Caco-2 (cell line): ENCODE data around the gene GTF2B. TPM values are rescaled to one million over a fixed set of nuclear protein-coding genes. Genes with fewer than 3 reads are reported as not detected.
A peak's percentile ranks its signal among the peaks of the same experiment; 100 is the strongest.

Source experiments
- BruUV-seq: library from RNA; stranded (reverse); fragments of 400-500 nt; replicated peaks from 2 replicates; lab custom pipeline; 2021; lab: Mats Ljungman, UMichigan
- CTCF ChIA-PET: fragments of 300-600 bp; sonication (Branson Sonifier 250); formaldehyde crosslinking; loops from one replicate; lab custom pipeline; 2022; ENCODE audit warnings: antibody characterized with exemption; lab: Charles Lee
- POLR2A ChIA-PET: fragments of 300-600 bp; sonication (Branson Sonifier 250); formaldehyde crosslinking; loops from one replicate; lab custom pipeline; 2022; ENCODE audit warnings: antibody characterized with exemption; lab: Charles Lee
- DNase-seq, 2 experiments: peaks; one replicate each; pipeline versions ENCODE4 v3.0.0 to v3.0.0-alpha.2; 2020 to 2022
- H3K27me3 ChIP-seq: replicated peaks from 2 replicates; pipeline ENCODE4 v1.6.0; 2011; ENCODE audit warnings: low read length; ENCODE audit not compliant: control insufficient read depth, insufficient read depth
- H3K36me3 ChIP-seq: 2 replicates; pipeline ENCODE4 v1.5.1; 2011; ENCODE audit warnings: low read length; ENCODE audit not compliant: control insufficient read depth, insufficient read depth
- H3K4me1 ChIP-seq: fragments of 250-450 bp; sonication (Bioruptor Pico); 2 replicates; pipeline ENCODE4 v1.5.1; 2020; ENCODE audit warnings: mild to moderate bottlenecking
- H3K4me3 ChIP-seq: 2 replicates; pipeline ENCODE4 v1.5.1; 2011; ENCODE audit warnings: low read depth, mild to moderate bottlenecking, control low read depth, low read length
- H3K9me3 ChIP-seq: fragments of 250-450 bp; sonication (Bioruptor Pico); 2 replicates; pipeline ENCODE4 v1.5.1; 2020; ENCODE audit warnings: mild to moderate bottlenecking, moderate library complexity
- H3K27ac Mint-ChIP-seq: one replicate; pipeline ENCODE4 v1.8.0; 2022; ENCODE audit warnings: mixed read lengths; ENCODE audit not compliant: unreplicated experiment
- H3K27me3 Mint-ChIP-seq: one replicate; pipeline ENCODE4 v1.8.0; 2022; ENCODE audit warnings: mixed read lengths; ENCODE audit not compliant: insufficient read depth, unreplicated experiment
- H3K36me3 Mint-ChIP-seq: one replicate; pipeline ENCODE4 v1.8.0; 2022; ENCODE audit warnings: mild to moderate bottlenecking, mixed read lengths; ENCODE audit not compliant: insufficient read depth, unreplicated experiment
- H3K4me1 Mint-ChIP-seq: one replicate; pipeline ENCODE4 v1.8.0; 2022; ENCODE audit warnings: low read depth, mixed read lengths; ENCODE audit not compliant: unreplicated experiment
- H3K4me3 Mint-ChIP-seq: one replicate; pipeline ENCODE4 v1.8.0; 2022; ENCODE audit warnings: mild to moderate bottlenecking, moderate library complexity, mixed read lengths; ENCODE audit not compliant: unreplicated experiment
- H3K9me3 Mint-ChIP-seq: one replicate; pipeline ENCODE4 v1.8.0; 2022; ENCODE audit warnings: mixed read lengths; ENCODE audit not compliant: unreplicated experiment
- CTCF ChIP-seq, 2 experiments: fragments of 200-600 bp in 1 of 2; IDR thresholded peaks; 1 replicate in 1 of 2; 2 replicates in 1 of 2; pipeline versions ENCODE4 v1.5.1 to v1.8.0; 2011 to 2022; ENCODE audit warnings: antibody characterized with exemption in 1 of 2, control low read depth in 1 of 2, inconsistent platforms in 1 of 2, low read depth in 1 of 2, low read length in 1 of 2, mild to moderate bottlenecking in 1 of 2, moderate library complexity in 1 of 2; ENCODE audit not compliant: insufficient read depth in 1 of 2, severe bottlenecking in 1 of 2, unreplicated experiment in 1 of 2
- intact Hi-C: fragments of 100-400 bp; cut with micrococcal nuclease; formaldehyde crosslinking; loops from one replicate; pipeline ENCODE4 v1.10.0; 2022; ENCODE audit not compliant: unreplicated experiment
- total RNA-seq: library from RNA; stranded (reverse); gene quantifications from 2 replicates; pipeline ENCODE4 v1.2.3, GENCODE V29; 2022

Gene GTF2B
- total RNA-seq, 1 experiment from 2014 or later, result 15.5 TPM

DNA sequence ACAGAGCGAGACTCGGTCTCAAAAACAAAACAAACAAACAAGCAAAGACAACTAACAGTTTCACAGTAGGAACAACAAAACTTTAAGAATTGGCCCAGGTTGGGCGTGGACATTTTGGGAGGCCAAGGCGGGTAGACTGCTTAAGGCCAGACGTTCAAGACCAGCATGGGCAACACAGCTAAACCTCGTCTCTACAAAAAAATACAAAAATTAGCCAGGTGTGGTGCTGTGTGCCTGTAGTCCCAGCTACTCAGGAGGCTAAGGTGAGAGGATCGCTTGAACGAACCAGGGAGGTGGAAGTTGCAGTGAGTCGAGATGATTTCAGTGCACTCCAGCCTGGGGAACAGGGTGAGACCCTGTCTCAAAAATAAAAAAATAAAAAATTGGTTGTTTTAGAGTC, 13.5 kb downstream of the GTF2B start:
- H3K4me1 ChIP-seq, result no peaks in the 10 kb centered on the region
- intact Hi-C loops, result loop anchor here (1.0 to 10.0 kb wide), 3 partner anchors 83 to 223 kb away; no protein-coding TSS in a partner anchor
- Mint-ChIP-seq H3K36me3 (peaks cover 6% of the 10 kb centered on the region), H3K27ac (no peak overlapping the region), H3K4me3 (no peak overlapping the region), H3K4me1 (no peaks in the 10 kb centered on the region), H3K27me3 (no peaks in the 10 kb centered on the region), H3K9me3 (no peaks in the 10 kb centered on the region)
- ChIA-PET POLR2A (no interaction called here), CTCF (no interaction called here)
- no TSS peak for BruUV-seq
- TF ChIP-seq CTCF (IDR thresholded peaks at IDR 0.05; ENCODE audit: insufficient read depth in 1 of 2, low read depth in 1 of 2, low read length in 1 of 2, severe bottlenecking in 1 of 2, unreplicated experiment in 1 of 2), result no peak
- no peaks in the 10 kb centered on the region for H3K9me3 ChIP-seq
- no peak for DNase-seq
- H3K4me3 ChIP-seq, result no peak overlapping the region
- H3K36me3 ChIP-seq, result no peaks in the 10 kb centered on the region
- no peaks in the 10 kb centered on the region for H3K27me3 ChIP-seq

DNA sequence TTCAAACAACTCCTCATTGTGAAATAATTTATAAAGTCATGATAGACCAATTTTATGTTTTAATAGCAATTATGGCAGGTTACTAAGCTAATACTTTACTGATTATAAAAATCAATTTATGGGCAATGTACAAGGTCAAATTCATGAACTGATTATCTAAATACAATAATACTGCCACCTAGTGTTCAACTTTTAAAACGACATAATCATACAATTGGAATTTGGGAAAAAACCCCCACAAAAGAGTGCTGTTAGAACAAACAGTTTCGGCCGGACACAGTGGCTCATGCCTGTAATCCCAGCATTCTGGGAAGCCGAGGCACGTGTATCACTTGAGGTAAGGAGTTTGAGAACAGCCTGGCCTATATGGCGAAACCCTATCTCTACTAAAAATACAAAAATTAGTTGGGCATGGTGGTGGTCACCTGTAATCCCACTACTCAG, 14.0 kb downstream of the GTF2B start:
- ChIA-PET CTCF (no interaction called here), POLR2A (no interaction called here)
- Mint-ChIP-seq H3K4me3 (no peak overlapping the region), H3K27me3 (no peaks in the 10 kb centered on the region), H3K36me3 (peaks cover 6% of the 10 kb centered on the region), H3K9me3 (no peaks in the 10 kb centered on the region), H3K4me1 (no peaks in the 10 kb centered on the region), H3K27ac (no peak overlapping the region)
- Histone ChIP-seq H3K4me1 (no peaks in the 10 kb centered on the region), H3K36me3 (no peaks in the 10 kb centered on the region), H3K9me3 (no peaks in the 10 kb centered on the region), H3K4me3 (no peak overlapping the region), H3K27me3 (no peaks in the 10 kb centered on the region)
- no TSS peak for BruUV-seq
- intact Hi-C loops, result loop anchor here (1.0 to 10.0 kb wide), 3 partner anchors 83 to 223 kb away; no protein-coding TSS in a partner anchor
- TF ChIP-seq CTCF (IDR thresholded peaks at IDR 0.05; ENCODE audit: insufficient read depth in 1 of 2, low read depth in 1 of 2, low read length in 1 of 2, severe bottlenecking in 1 of 2, unreplicated experiment in 1 of 2), result peak; percentile 5 to 42
- DNase-seq, result no peak

- H3K9me3 Mint-ChIP-seq, result no peaks in the 10 kb centered on the region
- Histone ChIP-seq H3K36me3 (no peaks in the 10 kb centered on the region), H3K4me3 (no peak overlapping the region), H3K9me3 (no peaks in the 10 kb centered on the region), H3K27me3 (no peaks in the 10 kb centered on the region), H3K4me1 (no peaks in the 10 kb centered on the region)
- DNase-seq, result no peak
- H3K27me3 Mint-ChIP-seq, result no peaks in the 10 kb centered on the region
- H3K4me3 Mint-ChIP-seq, result no peak overlapping the region
- H3K36me3 Mint-ChIP-seq, result peaks cover 6% of the 10 kb centered on the region
- H3K4me1 Mint-ChIP-seq, result no peaks in the 10 kb centered on the region
- no peak for TF ChIP-seq CTCF (IDR thresholded peaks at IDR 0.05; ENCODE audit: insufficient read depth in 1 of 2, low read depth in 1 of 2, low read length in 1 of 2, severe bottlenecking in 1 of 2, unreplicated experiment in 1 of 2)
- POLR2A ChIA-PET, result no interaction called here
- H3K27ac Mint-ChIP-seq, result no peak overlapping the region
- CTCF ChIA-PET, result interaction anchor here (0.7 kb wide), 1 partner anchor 220 kb away, joined by 3 read pairs; no protein-coding TSS in a partner anchor
- intact Hi-C loops, result loop anchor here (1.0 to 10.0 kb wide), 3 partner anchors 82 to 222 kb away; no protein-coding TSS in a partner anchor
- no TSS peak for BruUV-seq
Measured at GRCh38 chr1:88876573-88877365, 14.6 kb downstream of the GTF2B start.
